ENCODE data around the gene ABL1.

The ABL1 gene

DNA sequence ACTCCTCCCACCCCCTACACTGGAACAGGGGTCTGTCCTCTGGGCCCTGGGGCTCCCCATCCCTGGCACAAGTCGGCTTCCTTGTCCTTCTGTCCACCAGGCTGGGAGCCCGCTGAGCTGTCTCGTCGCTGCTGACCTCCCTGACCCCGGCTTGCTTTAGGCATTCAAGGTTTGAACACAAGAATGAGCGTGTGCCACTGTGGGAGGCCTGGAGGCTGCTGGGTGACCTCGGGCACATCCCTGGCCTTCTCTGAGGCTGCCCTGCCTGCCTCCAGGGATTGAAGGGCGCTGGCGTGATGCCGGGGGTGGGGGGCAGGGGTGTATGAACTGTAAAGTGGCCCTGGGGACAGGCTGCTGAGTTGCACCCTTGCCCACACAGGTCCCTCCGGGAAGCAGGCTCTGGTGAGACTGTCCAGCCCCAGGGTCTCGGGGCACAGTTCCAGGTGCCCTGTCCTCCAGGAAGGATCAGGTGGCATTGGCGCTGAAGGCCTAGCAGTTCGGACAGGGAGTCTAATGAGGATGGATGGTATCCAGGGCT is 85.8 kb downstream of the ABL1 start:
- DNase-seq: no peak

DNA sequence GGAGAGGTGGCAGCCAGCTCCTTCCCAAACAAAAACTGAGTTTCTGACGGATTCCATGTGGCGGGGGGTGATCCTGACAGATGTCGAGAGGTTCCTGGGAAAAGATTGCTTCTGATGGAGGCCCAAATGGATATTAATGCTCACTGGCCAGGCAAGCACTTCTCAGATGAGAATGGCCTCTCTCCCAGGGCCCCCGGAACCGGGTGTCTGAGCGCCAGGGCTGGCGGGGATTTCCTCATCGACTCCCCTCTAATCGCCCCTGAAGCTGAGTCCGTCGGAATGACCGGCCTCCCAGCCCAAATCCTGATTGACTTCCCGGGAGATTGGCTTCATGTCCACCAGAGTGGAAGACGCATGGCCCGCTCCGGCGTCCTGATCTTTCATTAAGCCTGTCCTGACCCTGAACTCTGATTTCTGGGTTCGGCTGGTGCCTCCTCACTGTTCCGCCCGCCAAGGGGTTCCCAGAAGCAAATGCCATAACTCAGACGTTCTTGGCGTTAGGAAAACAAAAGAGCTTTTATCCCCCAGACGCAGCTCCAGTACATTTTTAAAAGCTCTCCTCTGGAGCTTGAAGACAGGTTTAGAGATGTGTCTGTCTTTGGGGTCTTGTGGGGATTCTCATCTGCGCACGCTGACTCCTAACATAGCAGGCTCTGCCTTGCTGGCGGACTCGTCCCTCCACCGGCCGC is 86.4 kb downstream of the ABL1 start:
- DNase-seq: no peak

DNA sequence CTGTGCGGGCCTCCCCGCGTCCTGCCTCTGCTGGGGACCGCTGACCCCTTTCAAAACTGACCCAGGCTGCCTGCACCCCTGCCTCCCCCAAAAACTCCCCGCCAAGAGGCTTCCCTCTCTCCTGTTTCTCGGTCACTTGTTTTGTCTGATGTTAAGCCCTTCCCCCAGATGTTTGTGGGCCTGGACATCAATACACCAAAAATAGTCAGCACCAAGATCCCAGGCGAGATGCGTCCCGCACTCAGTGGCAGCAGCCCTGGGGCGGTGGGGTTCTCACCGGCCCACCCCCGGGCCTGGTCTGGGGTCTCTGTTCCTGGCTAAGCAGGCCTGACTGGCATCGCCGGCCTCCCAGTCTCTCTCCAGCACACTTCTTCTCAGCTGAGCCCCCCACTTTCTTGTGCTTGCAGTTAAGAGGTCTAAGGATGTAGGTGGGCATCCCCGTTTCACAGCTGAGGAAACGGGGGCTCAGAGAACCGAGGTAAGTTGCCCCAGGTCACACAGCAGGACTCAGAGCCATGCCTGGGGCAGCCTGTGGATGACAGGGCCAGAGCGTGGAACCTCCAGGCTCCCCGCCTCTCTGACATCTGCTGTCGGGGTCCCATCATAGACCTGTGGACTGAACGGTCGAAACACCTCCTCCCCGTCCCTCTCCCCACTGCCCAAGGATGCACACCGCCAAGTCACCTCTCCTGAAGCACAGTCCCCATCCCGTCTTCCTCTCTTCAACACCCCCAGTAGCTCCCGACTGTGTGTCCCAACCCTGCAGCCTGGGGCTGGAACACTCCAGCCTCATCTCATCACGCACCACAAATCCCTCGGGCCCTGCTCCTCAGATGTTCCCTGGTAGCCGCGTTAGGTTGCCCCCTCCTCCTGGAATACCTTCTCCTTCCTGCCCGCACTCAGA is 87.2 kb downstream of the ABL1 start:
- no peak for DNase-seq

DNA sequence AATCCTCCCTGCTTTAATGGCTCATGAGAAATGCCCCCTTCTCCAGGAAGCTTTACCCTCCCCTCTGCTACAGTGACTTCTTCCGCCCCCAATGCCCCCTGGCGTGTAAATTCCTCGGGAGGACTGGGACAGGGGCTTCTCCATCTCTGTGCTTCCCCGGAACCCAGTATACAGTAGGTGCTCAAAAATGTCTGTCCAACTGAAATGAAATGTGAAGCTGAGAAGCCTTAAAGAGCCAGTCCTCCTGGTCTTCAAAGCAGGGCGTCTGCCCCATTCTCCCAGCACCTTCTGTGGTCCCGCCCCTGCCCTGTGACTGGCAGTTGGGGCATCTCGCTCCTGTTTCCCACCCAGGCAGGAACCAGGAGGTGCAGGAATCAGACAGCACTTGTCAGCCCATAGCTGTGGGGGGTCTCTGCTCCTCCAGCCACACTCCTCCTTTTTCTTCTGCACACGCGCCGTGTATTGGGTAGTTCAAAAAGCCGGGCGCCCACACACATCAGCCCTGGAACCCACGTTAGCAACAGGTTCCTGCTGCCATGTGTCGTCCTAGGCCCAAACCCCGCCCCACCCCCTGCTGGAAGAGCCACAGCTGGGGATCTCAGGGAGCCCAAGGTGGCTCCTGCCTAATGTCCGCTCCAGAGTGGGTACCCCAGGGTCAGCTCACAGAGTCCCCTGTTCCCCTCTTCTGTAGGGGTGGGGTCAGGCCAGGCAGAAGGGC is 88.0 kb downstream of the ABL1 start:
- DNase-seq: no peak

DNA sequence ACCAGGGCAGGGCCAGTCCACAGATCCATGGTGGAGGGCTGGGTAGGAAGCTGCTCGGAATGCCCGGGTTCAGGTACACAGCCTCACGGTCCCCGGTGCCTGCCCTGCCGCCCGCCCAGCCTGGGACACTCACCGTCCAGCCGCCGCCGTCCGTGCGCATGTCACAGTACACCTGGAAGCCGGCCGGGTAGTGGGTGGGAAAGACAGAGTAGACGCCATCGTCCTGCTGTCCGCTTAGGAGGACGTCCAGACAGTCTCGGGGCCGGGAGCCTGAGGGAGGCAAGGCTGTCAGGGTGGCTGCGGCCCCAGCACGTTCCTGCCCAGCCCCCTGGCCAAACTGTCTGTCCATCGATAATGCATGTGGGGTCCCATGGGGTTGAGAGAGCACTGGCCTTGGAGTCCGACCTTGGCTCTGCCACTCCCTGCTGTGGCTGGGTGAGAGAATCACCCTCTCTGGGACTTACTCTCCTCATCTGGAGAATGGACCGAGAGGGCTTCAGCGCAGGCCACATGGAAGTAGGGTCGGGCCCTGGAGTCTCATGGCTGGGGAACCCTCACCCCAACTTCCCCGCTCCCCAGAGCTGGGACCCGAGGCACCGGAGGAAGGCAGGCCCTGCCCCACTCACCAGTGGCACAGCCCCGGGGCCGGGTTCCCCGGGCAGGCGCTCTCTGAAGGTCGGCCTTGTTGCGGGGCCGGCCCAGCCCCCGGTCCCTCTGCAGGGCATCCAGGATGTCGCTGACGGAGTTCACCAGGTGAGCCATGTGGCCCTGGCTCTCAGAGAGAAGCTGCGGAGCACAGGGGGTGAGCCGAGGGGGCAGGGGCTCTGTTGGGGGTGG is 88.8 kb downstream of the ABL1 start:
- no peak for DNase-seq

DNA sequence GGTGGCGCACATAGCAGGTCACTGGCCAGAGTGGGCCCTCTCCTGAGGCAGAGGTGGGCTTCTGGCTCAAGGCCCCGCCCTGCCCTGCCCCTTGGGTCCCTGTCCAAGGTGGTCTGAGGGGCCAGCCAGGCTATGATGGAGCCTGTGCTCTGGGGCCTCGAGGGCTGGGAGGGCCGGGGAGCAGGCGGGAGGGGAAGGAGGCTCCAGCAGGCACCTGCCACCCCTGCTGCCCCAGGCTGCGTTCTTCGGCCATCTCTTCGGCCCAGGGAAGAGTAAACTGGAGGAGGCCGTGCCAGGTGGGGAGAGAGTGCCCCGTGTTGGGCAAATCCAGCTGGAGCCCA is 89.4 kb downstream of the ABL1 start:
- no peak for DNase-seq

DNA sequence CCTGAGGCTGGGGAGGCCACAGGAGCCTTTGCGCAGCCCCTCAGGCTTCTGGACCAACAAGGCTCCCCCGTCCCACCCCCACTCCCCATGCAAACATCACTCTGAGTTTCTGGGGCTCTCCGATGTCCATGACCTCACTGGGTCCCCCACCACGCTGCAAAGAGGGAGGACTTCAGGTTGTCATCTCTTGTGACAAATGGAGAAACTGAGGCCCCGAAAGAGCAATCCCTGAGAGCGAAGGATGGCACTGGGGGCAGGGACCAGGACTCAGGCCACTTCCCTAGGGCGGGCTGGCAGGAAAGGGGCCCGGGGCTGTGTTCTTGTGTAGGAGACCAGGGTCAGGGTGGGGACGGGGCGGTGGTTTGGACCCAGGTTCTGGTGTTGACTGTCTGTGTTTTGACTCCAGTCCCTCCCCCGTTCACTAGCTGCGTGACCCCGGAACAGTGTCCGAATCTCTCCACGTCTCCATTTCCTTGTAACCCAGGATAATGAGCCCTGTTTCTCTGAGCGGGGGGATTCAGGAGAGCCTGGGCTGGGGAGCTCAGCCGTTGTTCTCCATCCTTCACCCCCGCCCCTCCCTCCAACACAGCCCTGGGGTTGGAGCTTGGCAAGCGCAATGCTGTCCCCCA is 90.1 kb downstream of the ABL1 start:
- DNase-seq: no peak

DNA sequence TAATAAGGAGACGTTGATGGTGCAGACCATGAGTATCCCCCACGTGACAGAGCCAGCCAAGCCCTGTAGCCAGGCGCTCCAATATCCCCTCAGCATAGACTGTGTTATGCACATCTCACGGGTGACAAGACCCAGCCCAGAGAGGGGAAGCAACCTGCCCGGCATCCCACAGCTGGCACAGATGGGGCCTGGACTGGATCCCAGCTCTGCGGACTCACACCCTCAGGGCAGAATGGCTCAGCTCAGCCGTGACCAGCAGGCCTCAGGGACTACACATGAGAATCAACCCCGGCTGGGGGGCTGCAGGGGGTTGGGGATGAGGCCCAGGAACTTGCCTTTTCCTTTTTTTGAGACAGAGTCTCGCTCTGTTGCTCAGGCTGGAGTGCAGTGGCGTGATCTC is 92.3 kb downstream of the ABL1 start:
- no peak for DNase-seq

DNA sequence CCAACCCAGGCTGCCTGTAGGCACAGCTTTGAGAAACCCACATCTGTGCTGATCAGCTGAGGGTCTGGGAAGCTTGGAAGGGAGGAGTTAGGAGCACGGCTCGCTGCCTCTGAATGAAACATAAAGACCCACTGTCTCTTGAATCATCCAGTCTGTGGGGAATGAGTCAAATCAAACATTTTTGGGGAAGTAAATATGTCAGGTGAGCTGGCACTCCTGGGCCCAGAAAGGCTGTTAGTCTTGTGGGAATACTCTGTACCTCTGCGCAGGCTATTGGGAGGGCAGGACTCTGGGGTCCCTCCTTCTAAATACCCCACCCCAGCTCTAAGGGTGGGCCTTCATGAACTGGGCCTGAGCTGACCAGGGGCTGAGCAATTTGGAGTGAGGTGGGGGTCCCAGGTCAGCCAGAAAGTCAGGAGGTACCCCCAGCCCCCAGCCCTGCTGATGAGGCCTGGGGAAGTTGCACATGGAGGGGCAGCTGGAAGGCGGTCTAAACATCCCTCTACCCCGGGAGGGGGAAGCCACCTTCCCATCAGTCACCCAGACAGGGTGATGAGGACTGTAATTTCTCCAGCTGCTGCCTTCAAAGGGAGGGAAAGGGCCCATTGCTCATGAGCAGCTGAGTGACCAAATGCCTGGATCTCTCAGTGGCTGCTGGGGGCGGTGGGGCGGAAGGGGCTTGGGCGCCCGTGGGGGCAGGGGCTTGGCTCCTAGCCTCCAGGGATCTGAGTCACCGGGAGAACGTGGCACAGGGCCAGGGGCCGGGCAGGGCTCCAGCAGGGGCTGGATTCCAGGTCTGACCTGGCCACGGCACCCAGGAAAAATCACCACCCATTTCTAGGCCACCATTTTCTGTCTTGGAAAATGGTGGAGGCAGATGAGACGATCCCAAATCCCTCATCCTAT is 93.2 kb downstream of the ABL1 start:
- DNase-seq: no peak

DNA sequence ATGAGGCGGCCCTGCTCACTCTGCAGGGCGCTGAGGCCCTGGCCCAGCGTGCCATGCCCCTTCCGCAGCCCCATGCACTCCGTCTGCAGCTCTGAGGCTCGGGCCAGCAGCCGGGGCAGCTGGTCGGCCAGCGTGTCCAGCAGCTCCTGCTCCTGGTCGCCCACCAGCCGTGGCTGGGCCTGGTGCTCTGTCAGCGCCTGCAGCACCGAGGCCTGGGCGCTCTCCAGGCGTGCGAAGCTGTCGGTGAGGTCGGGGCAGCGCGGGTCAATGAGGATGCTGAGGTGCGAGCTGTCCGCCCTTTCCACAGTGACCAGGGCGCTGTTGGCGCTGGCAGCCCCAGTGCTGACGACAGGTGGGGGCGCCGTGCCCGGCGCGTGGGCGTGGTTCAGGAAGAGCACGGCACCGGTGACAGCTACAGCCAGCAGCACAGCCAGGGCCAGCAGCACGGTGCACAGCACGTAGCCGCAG is 94.6 kb downstream of the ABL1 start:
- no peak for DNase-seq

DNA sequence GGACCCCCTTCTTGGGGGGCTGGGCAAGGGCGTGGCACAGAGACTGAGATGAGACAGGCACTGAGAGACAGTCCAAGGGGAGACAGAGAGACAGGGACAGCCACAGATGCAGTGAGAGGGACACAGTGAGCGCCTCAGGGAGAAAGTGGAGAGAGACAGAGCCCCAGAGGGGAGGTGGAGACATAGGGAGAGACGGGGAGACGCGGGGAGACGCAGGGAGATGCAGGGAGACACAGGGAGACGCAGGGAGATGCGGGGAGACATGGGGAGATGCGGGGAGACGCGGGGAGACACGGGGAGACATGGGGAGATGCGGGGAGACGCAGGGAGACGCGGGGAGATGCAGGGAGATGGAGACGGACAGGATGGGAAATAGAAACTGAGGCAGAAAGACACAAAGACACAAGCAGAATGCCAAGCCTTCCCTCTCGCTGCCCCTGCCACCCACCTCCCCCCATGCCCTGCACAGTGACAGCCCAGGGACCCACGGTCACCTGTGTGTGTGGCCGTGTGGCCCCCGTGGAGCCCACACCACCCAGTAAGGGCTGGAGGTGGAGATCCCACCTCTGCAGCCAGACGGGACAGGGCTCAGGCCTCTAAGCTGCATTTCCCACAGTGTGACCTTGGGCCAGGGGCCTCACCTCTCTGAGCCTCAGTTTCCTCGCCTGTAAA is 95.2 kb downstream of the ABL1 start:
- no peak for DNase-seq

DNA sequence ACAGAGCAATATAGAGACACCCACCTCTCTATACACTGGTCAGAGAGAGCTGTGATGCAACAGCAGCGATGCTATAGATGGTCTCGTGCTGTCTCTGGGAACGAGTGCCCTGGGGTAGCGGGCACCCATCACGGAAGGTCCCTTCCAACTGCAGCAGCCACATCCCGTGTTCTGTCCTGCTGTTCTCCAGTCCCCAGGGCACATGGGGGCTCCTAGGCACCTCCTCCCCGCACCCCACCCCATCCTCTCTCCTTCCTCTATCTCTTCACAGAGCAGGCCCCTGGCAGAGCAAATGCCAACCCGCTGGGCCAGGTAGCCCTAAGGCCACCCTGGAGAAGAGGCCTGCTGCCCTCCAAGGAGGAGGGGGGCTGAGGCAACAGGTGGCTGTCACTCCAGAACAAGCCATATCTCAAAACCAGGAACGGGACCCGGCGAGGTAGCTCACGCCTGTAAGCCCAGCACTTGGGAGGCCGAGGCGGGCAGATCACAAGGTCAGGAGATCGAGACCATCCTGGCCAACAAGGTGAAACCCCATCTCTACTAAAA is 95.8 kb downstream of the ABL1 start:
- no peak for DNase-seq

DNA sequence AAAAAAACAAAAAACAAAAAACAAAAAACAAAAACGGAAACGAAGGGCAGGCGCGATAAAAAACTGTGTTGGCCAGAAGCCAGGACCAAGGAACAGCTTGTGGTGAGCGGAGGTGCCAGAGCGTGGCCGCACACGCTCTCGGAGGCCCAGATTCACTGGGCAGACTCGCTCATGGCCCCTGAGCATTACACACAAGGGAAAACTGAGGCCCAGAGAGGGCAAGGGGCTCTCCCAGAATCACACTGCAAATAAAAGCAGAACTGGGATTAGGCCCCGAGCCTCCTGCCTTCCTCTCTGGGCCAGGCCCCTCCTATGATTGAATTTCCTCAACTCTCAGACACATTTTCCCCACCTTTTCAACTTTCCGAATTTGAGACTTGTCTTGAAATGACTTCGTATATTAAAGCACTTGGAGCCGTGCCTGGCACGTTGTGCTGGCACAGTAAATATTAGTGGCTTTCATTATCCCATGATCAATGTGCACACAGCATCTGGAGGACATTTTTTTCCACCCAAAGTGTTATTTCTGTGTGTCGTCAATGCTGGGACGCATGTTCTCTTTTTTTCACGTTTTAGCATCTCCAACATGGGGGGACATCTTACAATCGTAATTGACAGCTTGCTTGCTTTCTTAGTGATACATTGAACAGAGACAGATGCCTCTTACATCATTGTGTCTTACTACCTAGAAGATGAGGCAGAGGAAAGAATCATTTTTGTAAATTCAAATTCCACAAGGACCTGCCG is 96.6 kb downstream of the ABL1 start:
- DNase-seq: no peak

DNA sequence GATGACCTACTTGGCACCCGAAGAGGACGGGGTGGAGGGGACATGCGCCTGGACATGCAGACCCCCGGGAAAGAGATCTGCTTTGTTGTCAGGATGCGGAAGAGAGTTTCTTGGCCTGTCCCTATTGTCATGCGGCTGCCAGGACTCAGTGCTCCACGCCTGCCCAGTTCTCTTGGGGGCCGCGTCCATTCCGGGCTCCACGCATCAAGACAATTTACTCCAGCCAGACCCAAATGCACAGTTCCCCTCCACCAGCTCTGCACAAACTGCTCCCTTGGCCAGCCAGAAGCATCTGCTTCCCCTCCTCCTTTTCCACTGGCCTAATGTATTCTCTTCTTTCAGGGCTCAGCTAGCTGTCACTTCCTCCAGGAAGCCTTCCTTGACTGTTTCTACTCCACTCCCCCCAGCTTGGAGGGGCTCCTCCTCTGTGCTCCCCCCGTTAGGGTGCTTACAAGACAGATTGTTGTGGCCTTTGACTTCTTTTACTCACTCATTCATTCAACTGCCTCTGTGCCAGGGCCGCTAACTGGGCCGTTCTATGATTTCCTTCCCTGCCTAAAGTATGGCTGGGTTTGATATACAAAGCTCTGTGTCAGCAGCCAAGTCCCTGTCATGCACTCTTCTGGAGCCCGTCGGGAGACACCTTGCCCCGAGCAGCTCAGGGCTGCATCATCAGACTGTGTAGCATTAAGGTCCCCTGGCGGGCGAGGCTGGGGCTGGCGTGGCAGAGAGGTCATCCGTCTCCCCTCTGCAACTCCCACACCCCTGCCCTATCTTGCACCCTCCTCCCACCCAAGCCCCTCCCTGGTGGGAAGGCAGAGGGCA is 97.4 kb downstream of the ABL1 start:
- DNase-seq: no peak

DNA sequence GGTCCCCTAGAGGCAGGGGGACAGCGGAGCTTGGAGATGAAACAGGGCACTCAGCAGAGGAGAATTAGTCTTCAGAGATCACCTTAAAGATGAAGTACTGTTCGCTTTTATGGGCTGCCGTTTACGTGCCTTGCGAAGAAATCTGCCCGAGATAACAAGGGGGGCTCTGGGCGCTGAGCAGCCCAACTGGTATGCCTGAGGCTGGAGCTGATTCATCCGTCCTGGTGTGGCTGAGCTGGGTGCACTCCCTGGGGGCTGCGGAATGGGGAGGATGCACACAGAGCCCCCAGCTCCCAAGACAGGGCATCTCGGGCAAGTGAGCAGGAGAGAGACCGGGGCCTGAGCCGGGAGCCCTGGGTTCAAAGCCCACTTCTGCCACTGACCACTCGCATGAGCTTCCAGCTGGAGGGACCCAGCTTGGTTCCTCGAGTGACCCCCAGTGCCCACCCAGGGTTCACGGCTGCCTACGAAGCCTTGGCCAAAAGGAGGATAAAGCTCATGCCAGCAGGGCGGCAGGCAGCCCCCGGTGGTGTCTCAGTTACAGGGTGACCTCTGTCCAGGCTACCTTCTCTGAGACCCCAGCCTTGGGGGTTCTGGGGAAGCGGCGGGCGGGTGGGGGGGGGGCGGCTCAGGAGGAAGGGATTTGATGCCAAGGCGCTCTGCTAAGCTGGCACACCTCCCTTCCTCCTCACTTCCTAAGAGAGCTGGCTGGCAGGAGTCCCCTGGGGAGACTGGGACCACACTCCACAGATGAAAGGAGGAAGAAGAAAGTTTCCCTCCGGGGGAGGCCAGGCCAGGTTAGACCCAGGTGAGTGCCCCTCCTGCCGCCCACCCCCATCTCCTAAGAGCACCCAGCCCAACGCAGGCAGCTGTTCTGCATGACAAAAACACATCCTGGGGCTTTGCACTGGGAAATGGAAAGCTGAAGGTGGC is 98.3 kb downstream of the ABL1 start:
- DNase-seq: no peak

DNA sequence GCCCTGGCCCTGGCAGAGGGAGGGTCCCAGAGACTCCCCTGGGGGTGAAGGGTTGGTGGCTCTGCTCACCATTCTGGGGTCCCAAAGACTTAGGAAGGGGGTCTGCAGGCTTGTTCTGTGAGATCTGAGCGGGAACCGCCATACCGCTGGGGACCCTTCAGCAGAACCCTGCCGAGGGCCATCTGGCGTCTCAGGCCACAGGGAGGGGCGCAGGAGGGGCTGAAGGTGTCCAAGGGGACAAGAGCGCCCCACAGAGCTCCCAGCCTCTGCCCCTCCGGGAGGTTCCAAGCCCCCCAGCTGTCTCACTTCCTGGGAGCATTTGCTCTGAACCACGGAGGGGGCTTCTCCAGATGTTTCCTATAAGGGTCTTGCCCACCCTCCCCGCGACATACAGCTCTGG is 99.2 kb downstream of the ABL1 start:
- DNase-seq: no peak

Data from activated CD4-positive, alpha-beta T cell treated with anti-CD3 and anti-CD28 coated beads, Interleukin-2, amount 50 U/mL, for 1 hour (primary cell).